Caco-2 (cell line): ENCODE data around the gene SPTSSB. TPM values are rescaled to one million over a fixed set of nuclear protein-coding genes. Genes with fewer than 3 reads are reported as not detected.
A peak's percentile ranks its signal among the peaks of the same experiment; 100 is the strongest.

Experiments
- BruUV-seq: library from RNA; stranded (reverse); fragments of 400-500 nt; replicated peaks from 2 replicates; lab custom pipeline; 2021; lab: Mats Ljungman, UMichigan
- CTCF ChIA-PET: fragments of 300-600 bp; sonication (Branson Sonifier 250); formaldehyde crosslinking; loops from one replicate; lab custom pipeline; 2022; ENCODE audit warnings: antibody characterized with exemption; lab: Charles Lee
- POLR2A ChIA-PET: fragments of 300-600 bp; sonication (Branson Sonifier 250); formaldehyde crosslinking; loops from one replicate; lab custom pipeline; 2022; ENCODE audit warnings: antibody characterized with exemption; lab: Charles Lee
- DNase-seq, 2 experiments: peaks; one replicate each; pipeline versions ENCODE4 v3.0.0 to v3.0.0-alpha.2; 2020 to 2022
- H3K27me3 ChIP-seq: replicated peaks from 2 replicates; pipeline ENCODE4 v1.6.0; 2011; ENCODE audit warnings: low read length; ENCODE audit not compliant: control insufficient read depth, insufficient read depth
- H3K36me3 ChIP-seq: 2 replicates; pipeline ENCODE4 v1.5.1; 2011; ENCODE audit warnings: low read length; ENCODE audit not compliant: control insufficient read depth, insufficient read depth
- H3K4me1 ChIP-seq: fragments of 250-450 bp; sonication (Bioruptor Pico); 2 replicates; pipeline ENCODE4 v1.5.1; 2020; ENCODE audit warnings: mild to moderate bottlenecking
- H3K4me3 ChIP-seq: 2 replicates; pipeline ENCODE4 v1.5.1; 2011; ENCODE audit warnings: low read depth, mild to moderate bottlenecking, control low read depth, low read length
- H3K9me3 ChIP-seq: fragments of 250-450 bp; sonication (Bioruptor Pico); 2 replicates; pipeline ENCODE4 v1.5.1; 2020; ENCODE audit warnings: mild to moderate bottlenecking, moderate library complexity
- H3K27ac Mint-ChIP-seq: one replicate; pipeline ENCODE4 v1.8.0; 2022; ENCODE audit warnings: mixed read lengths; ENCODE audit not compliant: unreplicated experiment
- H3K27me3 Mint-ChIP-seq: one replicate; pipeline ENCODE4 v1.8.0; 2022; ENCODE audit warnings: mixed read lengths; ENCODE audit not compliant: insufficient read depth, unreplicated experiment
- H3K36me3 Mint-ChIP-seq: one replicate; pipeline ENCODE4 v1.8.0; 2022; ENCODE audit warnings: mild to moderate bottlenecking, mixed read lengths; ENCODE audit not compliant: insufficient read depth, unreplicated experiment
- H3K4me1 Mint-ChIP-seq: one replicate; pipeline ENCODE4 v1.8.0; 2022; ENCODE audit warnings: low read depth, mixed read lengths; ENCODE audit not compliant: unreplicated experiment
- H3K4me3 Mint-ChIP-seq: one replicate; pipeline ENCODE4 v1.8.0; 2022; ENCODE audit warnings: mild to moderate bottlenecking, moderate library complexity, mixed read lengths; ENCODE audit not compliant: unreplicated experiment
- H3K9me3 Mint-ChIP-seq: one replicate; pipeline ENCODE4 v1.8.0; 2022; ENCODE audit warnings: mixed read lengths; ENCODE audit not compliant: unreplicated experiment
- intact Hi-C: fragments of 100-400 bp; cut with micrococcal nuclease; formaldehyde crosslinking; loops from one replicate; pipeline ENCODE4 v1.10.0; 2022; ENCODE audit not compliant: unreplicated experiment
- total RNA-seq: library from RNA; stranded (reverse); gene quantifications from 2 replicates; pipeline ENCODE4 v1.2.3, GENCODE V29; 2022
- TF ChIP-seq, protein P1 (sequence below), 2 experiments: fragments of 200-600 bp in 1 of 2; IDR thresholded peaks; 1 replicate in 1 of 2; 2 replicates in 1 of 2; pipeline versions ENCODE4 v1.5.1 to v1.8.0; 2011 to 2022; ENCODE audit warnings: antibody characterized with exemption in 1 of 2, control low read depth in 1 of 2, inconsistent platforms in 1 of 2, low read depth in 1 of 2, low read length in 1 of 2, mild to moderate bottlenecking in 1 of 2, moderate library complexity in 1 of 2; ENCODE audit not compliant: insufficient read depth in 1 of 2, severe bottlenecking in 1 of 2, unreplicated experiment in 1 of 2

Gene SPTSSB
- total RNA-seq, 1 experiment from 2014 or later: 51.6 TPM

DNA sequence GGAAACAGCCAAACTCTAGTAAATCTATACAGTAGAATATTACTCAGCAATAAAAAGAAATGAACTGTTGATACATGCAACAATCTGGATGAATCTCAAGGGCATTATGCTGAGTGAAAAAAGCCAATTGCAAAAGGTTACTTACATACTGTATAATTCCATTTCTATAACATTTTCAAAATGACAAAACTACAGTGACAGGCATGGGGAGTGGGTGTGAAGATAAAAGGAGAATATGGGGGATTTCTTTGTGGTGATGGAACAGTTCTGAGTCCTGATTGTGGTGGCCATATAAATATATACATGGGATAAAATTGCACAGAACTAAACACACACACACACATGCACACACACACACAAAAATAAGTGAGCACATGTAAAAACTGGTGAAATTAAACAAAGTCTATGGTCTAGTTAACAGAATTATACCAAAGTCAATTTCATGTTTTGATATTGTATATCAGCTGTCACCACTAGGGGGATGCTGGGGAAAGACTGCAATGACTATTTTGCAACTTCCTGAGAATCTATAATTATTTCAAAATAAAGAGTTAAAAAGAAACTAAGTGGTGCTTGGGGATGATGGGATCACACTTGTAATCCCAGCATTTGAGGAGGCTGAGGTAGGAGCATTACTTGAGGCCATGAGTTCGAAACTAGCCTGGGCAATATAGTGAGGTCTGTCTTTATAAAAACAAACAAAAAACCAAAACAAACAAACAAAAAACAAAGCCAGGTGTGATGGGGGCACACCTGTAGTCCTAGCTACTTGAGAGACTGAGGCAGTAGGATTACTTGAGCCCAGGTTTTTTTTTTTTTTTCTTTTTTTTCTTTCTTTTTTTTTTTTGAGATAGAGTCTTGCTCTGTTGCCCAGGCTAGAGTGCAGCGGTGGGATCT is 66.0 kb downstream of the SPTSSB start:
- no peaks in the 10 kb centered on the region for H3K4me1 Mint-ChIP-seq
- H3K36me3 Mint-ChIP-seq: no peaks in the 10 kb centered on the region
- Histone ChIP-seq H3K36me3 (no peaks in the 10 kb centered on the region), H3K4me3 (no peak overlapping the region), H3K9me3 (no peaks in the 10 kb centered on the region), H3K4me1 (no peaks in the 10 kb centered on the region), H3K27me3 (no peaks in the 10 kb centered on the region)
- H3K27ac Mint-ChIP-seq: no peak overlapping the region
- ChIA-PET CTCF (interaction anchor here (0.8 kb wide), 1 partner anchor 34 kb away, joined by 4 read pairs; no protein-coding TSS in a partner anchor), POLR2A (no interaction called here)
- TF ChIP-seq, protein P1, sequence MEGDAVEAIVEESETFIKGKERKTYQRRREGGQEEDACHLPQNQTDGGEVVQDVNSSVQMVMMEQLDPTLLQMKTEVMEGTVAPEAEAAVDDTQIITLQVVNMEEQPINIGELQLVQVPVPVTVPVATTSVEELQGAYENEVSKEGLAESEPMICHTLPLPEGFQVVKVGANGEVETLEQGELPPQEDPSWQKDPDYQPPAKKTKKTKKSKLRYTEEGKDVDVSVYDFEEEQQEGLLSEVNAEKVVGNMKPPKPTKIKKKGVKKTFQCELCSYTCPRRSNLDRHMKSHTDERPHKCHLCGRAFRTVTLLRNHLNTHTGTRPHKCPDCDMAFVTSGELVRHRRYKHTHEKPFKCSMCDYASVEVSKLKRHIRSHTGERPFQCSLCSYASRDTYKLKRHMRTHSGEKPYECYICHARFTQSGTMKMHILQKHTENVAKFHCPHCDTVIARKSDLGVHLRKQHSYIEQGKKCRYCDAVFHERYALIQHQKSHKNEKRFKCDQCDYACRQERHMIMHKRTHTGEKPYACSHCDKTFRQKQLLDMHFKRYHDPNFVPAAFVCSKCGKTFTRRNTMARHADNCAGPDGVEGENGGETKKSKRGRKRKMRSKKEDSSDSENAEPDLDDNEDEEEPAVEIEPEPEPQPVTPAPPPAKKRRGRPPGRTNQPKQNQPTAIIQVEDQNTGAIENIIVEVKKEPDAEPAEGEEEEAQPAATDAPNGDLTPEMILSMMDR (IDR thresholded peaks at IDR 0.05; ENCODE audit: insufficient read depth in 1 of 2, low read depth in 1 of 2, low read length in 1 of 2, severe bottlenecking in 1 of 2, unreplicated experiment in 1 of 2): peak; percentile 54 to 65
- no peak overlapping the region for H3K4me3 Mint-ChIP-seq
- peak in 1 of 2 experiments; percentile 26 for DNase-seq
- no peaks in the 10 kb centered on the region for H3K27me3 Mint-ChIP-seq
- H3K9me3 Mint-ChIP-seq: no peaks in the 10 kb centered on the region
- no TSS peak for BruUV-seq
- intact Hi-C loops: loop anchor here (1.0 kb wide), 2 partner anchors 104 to 115 kb away; no protein-coding TSS in a partner anchor

DNA sequence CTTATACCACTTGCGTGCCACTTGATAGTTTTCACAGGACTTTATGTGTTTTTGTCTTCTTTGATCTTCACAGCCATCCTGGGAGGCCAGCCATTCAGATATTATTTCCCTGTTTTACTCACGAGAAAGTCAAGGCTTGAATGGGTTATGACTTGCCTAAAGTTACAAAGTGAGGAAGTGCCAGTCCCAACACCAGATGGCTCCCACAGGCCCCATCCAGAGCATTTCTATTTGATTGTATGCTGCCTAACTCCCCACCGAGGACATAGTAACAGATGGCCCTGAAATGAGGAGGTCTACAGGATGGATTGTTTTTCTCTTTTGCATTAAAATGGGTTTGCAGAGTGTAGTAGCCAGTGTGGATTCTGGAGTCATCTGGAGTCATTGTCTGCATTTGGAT is 74.5 kb downstream of the SPTSSB start:
- TF ChIP-seq, protein P1 (IDR thresholded peaks at IDR 0.05; ENCODE audit: insufficient read depth in 1 of 2, low read depth in 1 of 2, low read length in 1 of 2, severe bottlenecking in 1 of 2, unreplicated experiment in 1 of 2): no peak
- ChIA-PET POLR2A (no interaction called here), CTCF (no interaction called here)
- no peak for DNase-seq
- Mint-ChIP-seq H3K36me3 (no peaks in the 10 kb centered on the region), H3K9me3 (peaks cover 19% of the 10 kb centered on the region), H3K27me3 (no peaks in the 10 kb centered on the region), H3K27ac (no peak overlapping the region), H3K4me1 (no peaks in the 10 kb centered on the region), H3K4me3 (no peak overlapping the region)
- no peaks in the 10 kb centered on the region for H3K27me3 ChIP-seq
- no peaks in the 10 kb centered on the region for H3K4me1 ChIP-seq
- H3K9me3 ChIP-seq: no peaks in the 10 kb centered on the region
- BruUV-seq: no TSS peak
- intact Hi-C loops: no loop called here
- H3K4me3 ChIP-seq: no peak overlapping the region
- H3K36me3 ChIP-seq: no peaks in the 10 kb centered on the region

DNA sequence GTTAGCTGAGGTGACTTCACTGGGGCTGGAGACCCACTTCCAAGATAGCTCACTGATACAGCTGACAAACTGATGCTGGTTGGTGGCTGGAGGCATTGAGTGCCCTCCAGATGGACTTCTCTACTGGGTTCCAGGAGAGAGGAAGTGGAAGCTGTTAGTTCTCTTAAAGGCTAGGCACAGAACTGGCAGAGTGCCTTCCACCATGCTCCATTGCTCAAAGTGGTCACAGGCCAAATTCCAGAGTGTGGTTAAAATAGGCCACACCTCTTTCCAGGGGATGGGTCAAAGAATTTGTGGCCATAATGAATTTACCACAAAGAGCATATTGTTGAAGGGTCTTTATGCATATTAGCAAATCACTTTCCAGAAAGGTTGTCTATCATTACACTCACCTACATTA is 76.0 kb downstream of the SPTSSB start:
- Mint-ChIP-seq H3K27ac (no peak overlapping the region), H3K27me3 (no peaks in the 10 kb centered on the region), H3K4me3 (no peak overlapping the region), H3K36me3 (no peaks in the 10 kb centered on the region), H3K4me1 (no peaks in the 10 kb centered on the region), H3K9me3 (peaks cover 19% of the 10 kb centered on the region)
- TF ChIP-seq, protein P1 (IDR thresholded peaks at IDR 0.05; ENCODE audit: insufficient read depth in 1 of 2, low read depth in 1 of 2, low read length in 1 of 2, severe bottlenecking in 1 of 2, unreplicated experiment in 1 of 2): no peak
- no peaks in the 10 kb centered on the region for H3K27me3 ChIP-seq
- intact Hi-C loops: no loop called here
- ChIA-PET POLR2A (no interaction called here), CTCF (no interaction called here)
- no peaks in the 10 kb centered on the region for H3K36me3 ChIP-seq
- no peak overlapping the region for H3K4me3 ChIP-seq
- no TSS peak for BruUV-seq
- H3K9me3 ChIP-seq: no peaks in the 10 kb centered on the region
- no peak for DNase-seq
- H3K4me1 ChIP-seq: no peaks in the 10 kb centered on the region

Other genes with a start within 250 kb of the SPTSSB start
- gene NMD3, start 150.2 kb downstream of the SPTSSB start, total RNA-seq: 61.7 and 62.4 TPM in 2 replicates
- not detected in 2 replicates for gene OTOL1, start 125.3 kb upstream of the SPTSSB start, total RNA-seq